OCI-LY7 (cell line): ENCODE results near the gene MVB12B. TPM values are rescaled to one million over a fixed set of nuclear protein-coding genes. Genes with fewer than 3 reads are reported as not detected.

Source experiments
- BruUV-seq: library from RNA; stranded (reverse); fragments of 400-500 nt; replicated peaks from 2 replicates; lab custom pipeline; 2021; lab: Mats Ljungman, UMichigan
- CTCF ChIA-PET: fragments of 300-600 bp; sonication (Branson Sonifier 250); formaldehyde crosslinking; loops from one replicate; lab custom pipeline; 2022; ENCODE audit warnings: antibody characterized with exemption; ENCODE audit not compliant: unreplicated experiment; lab: Charles Lee
- POLR2A ChIA-PET: fragments of 300-600 bp; sonication (Branson Sonifier 250); formaldehyde crosslinking; loops from one replicate; lab custom pipeline; 2022; ENCODE audit warnings: antibody characterized with exemption; lab: Charles Lee
- DNase-seq: peaks from one replicate; pipeline ENCODE4 v3.0.0-alpha.2; 2015; ENCODE audit warnings: low spot score
- H2AFZ ChIP-seq: fragments of 200-600 bp; sonication (generic), shearing (Covaris generic); 2 replicates; pipeline ENCODE4 v1.6.1; 2014; ENCODE audit warnings: mild to moderate bottlenecking, antibody characterized with exemption, low read length, moderate library complexity
- H3K27ac ChIP-seq: fragments of 200-600 bp; sonication (generic); 2 replicates; pipeline ENCODE4 v1.5.1; 2014; ENCODE audit warnings: mixed run types, low read depth, mild to moderate bottlenecking, moderate library complexity, low read length, inconsistent platforms; ENCODE audit not compliant: poor library complexity, severe bottlenecking
- H3K36me3 ChIP-seq: fragments of 200-600 bp; sonication (generic); 2 replicates; pipeline ENCODE4 v1.6.1; 2014; ENCODE audit warnings: mild to moderate bottlenecking, antibody characterized with exemption, low read length, moderate library complexity, mixed read lengths; ENCODE audit not compliant: insufficient read depth
- H3K4me1 ChIP-seq: fragments of 200-600 bp; sonication (generic); 2 replicates; pipeline ENCODE4 v1.5.1; 2014; ENCODE audit warnings: mild to moderate bottlenecking, low read length; ENCODE audit not compliant: insufficient read depth, poor library complexity, severe bottlenecking
- H3K4me2 ChIP-seq: fragments of 200-600 bp; sonication (generic); 2 replicates; pipeline ENCODE4 v1.6.1; 2014; ENCODE audit warnings: mild to moderate bottlenecking, low read length
- H3K4me3 ChIP-seq: fragments of 200-600 bp; sonication (generic); 2 replicates; pipeline ENCODE4 v1.5.1; 2014; ENCODE audit warnings: mild to moderate bottlenecking, low read depth, low read length; ENCODE audit not compliant: poor library complexity, severe bottlenecking
- H3K79me2 ChIP-seq: fragments of 200-600 bp; sonication (generic); 2 replicates; pipeline ENCODE4 v1.6.1; 2016; ENCODE audit warnings: low read depth, mild to moderate bottlenecking, low read length, moderate library complexity, mixed read lengths; ENCODE audit not compliant: insufficient read depth
- H3K9me2 ChIP-seq: fragments of 200-600 bp; sonication (generic); 2 replicates; pipeline ENCODE4 v1.6.1; 2016; ENCODE audit warnings: mild to moderate bottlenecking, low read length, mixed read lengths; ENCODE audit not compliant: insufficient read depth
- H3K9me3 ChIP-seq: fragments of 200-600 bp; sonication (generic); 2 replicates; pipeline ENCODE4 v1.6.1; 2014; ENCODE audit warnings: mild to moderate bottlenecking, mixed run types, low read length, mixed read lengths
- H4K20me1 ChIP-seq: fragments of 200-600 bp; sonication (generic); 2 replicates; pipeline ENCODE4 v1.6.1; 2014; ENCODE audit warnings: mild to moderate bottlenecking, antibody characterized with exemption, low read length, moderate library complexity, mixed read lengths; ENCODE audit not compliant: insufficient read depth
- CTCF ChIP-seq: fragments of 200-600 bp; sonication (generic); conservative IDR thresholded peaks from 2 replicates; pipeline ENCODE4 v1.5.1; 2014; ENCODE audit warnings: mild to moderate bottlenecking, antibody characterized with exemption, low read length, moderate library complexity, mixed read lengths
- EZH2phosphoT487 ChIP-seq: fragments of 200-600 bp; sonication (generic); IDR thresholded peaks from 2 replicates; pipeline ENCODE4 v1.6.1; 2018; ENCODE audit warnings: low read depth, borderline replicate concordance, mild to moderate bottlenecking, mixed run types, antibody characterized with exemption, low read length, moderate library complexity, mixed read lengths
- intact Hi-C: fragments of 100-400 bp; cut with micrococcal nuclease; formaldehyde crosslinking; loops from one replicate; pipeline ENCODE4 v1.10.0; 2022; ENCODE audit not compliant: unreplicated experiment
- total RNA-seq, 2 experiments: library from RNA; depleted of rRNA in 1 of 2; stranded (reverse); fragments of >200 nt in 1 of 2; shearing (Covaris generic) in 1 of 2; gene quantifications; 2 replicates each; pipeline ENCODE4 v1.2.3, GENCODE V29; 2014 to 2022

The MVB12B gene
- total RNA-seq, 2 experiments from 2014 or later: 1.3 TPM; not detected in 1

- no peak overlapping the region for H3K4me2 ChIP-seq
Measured at GRCh38 chr9:126403397-126403796, 76.8 kb downstream of the MVB12B start.

GRCh38 chr9:126404459-126404858, 77.8 kb downstream of the MVB12B start:
- no TSS peak for BruUV-seq
- intact Hi-C loops: no loop called here
- H3K4me2 ChIP-seq: no peak overlapping the region
- H3K27ac ChIP-seq: no peak overlapping the region
- ChIA-PET POLR2A (no interaction called here), CTCF (no interaction called here)
- no peaks in the 10 kb centered on the region for H3K79me2 ChIP-seq
- no peak overlapping the region for H2AFZ ChIP-seq
- no peak for TF ChIP-seq EZH2phosphoT487
- no peak for DNase-seq
- no peaks in the 10 kb centered on the region for H3K4me1 ChIP-seq
- H3K4me3 ChIP-seq: no peak overlapping the region
- H4K20me1 ChIP-seq: no peaks in the 10 kb centered on the region
- H3K9me2 ChIP-seq: no peaks in the 10 kb centered on the region
- no peaks in the 10 kb centered on the region for H3K36me3 ChIP-seq
- H3K9me3 ChIP-seq: no peaks in the 10 kb centered on the region

More at GRCh38 chr9:126403397-126403796, 76.8 kb downstream of the MVB12B start:
- Histone ChIP-seq H3K27ac (no peak overlapping the region), H3K79me2 (no peaks in the 10 kb centered on the region), H3K4me3 (no peak overlapping the region), H4K20me1 (no peaks in the 10 kb centered on the region), H3K36me3 (no peaks in the 10 kb centered on the region), H3K4me1 (no peaks in the 10 kb centered on the region), H3K9me3 (no peaks in the 10 kb centered on the region), H2AFZ (no peak overlapping the region), H3K9me2 (no peaks in the 10 kb centered on the region)
- POLR2A ChIA-PET: no interaction called here
- no TSS peak for BruUV-seq
- TF ChIP-seq EZH2phosphoT487 (no peak), CTCF (no peak)
- intact Hi-C loops: no loop called here
- no peak for DNase-seq
- CTCF ChIA-PET: no interaction called here

- Histone ChIP-seq H3K9me2 (no peaks in the 10 kb centered on the region), H3K4me1 (peaks cover 3% of the 10 kb centered on the region), H3K9me3 (no peaks in the 10 kb centered on the region), H4K20me1 (no peaks in the 10 kb centered on the region), H3K27ac (no peak overlapping the region), H3K4me3 (no peak overlapping the region), H2AFZ (no peak overlapping the region), H3K4me2 (no peak overlapping the region), H3K79me2 (no peaks in the 10 kb centered on the region), H3K36me3 (no peaks in the 10 kb centered on the region)
- POLR2A ChIA-PET: no interaction called here
- intact Hi-C loops: no loop called here
- no peak for TF ChIP-seq EZH2phosphoT487
- no peak for TF ChIP-seq CTCF
- CTCF ChIA-PET: no interaction called here
- no peak for DNase-seq
- no TSS peak for BruUV-seq
Measured at GRCh38 chr9:126406075-126406667, 79.5 kb downstream of the MVB12B start.
